Lung (tissue), 12 donors: ENCODE measurements around the gene C11orf91. TPM values are rescaled to one million over a fixed set of nuclear protein-coding genes. Genes with fewer than 3 reads are reported as not detected.

Experiments used
- ATAC-seq: fragments of 200-7000 bp; cut with Tn5 transposase; one replicate; pipeline ENCODE4 v1.9.1; 2020; ENCODE audit warnings: moderate number of reproducible peaks; ENCODE audit not compliant: insufficient read depth, low FRiP score
- DNase-seq, 3 donors: peaks; one replicate each; pipeline ENCODE4 v3.0.0-alpha.2; 2013 to 2017
- H3K27ac ChIP-seq, 2 donors: one replicate each; pipeline ENCODE4 v1.5.1; 2013; ENCODE audit warnings: mild to moderate bottlenecking in 2 of 2, moderate library complexity in 2 of 2, control low read depth in 1 of 2, inconsistent platforms in 1 of 2, low read depth in 1 of 2, low read length in 1 of 2
- H3K27me3 ChIP-seq, 3 donors: one replicate each; pipeline ENCODE4 v1.5.1; 2013; ENCODE audit warnings: low read length in 2 of 3; ENCODE audit not compliant: control insufficient read depth in 3 of 3, insufficient read depth in 3 of 3
- H3K36me3 ChIP-seq, 4 donors: one replicate each; pipeline ENCODE4 v1.5.1; 2013; ENCODE audit warnings: low read length in 4 of 4, mild to moderate bottlenecking in 1 of 4, moderate library complexity in 1 of 4; ENCODE audit not compliant: control insufficient read depth in 4 of 4, insufficient read depth in 4 of 4
- H3K4me1 ChIP-seq, 5 donors: one replicate each; pipeline ENCODE4 v1.5.1; 2013; ENCODE audit warnings: low read length in 5 of 5, mild to moderate bottlenecking in 2 of 5, moderate library complexity in 1 of 5; ENCODE audit not compliant: control insufficient read depth in 5 of 5, insufficient read depth in 5 of 5
- H3K4me3 ChIP-seq: one replicate; pipeline ENCODE4 v1.5.1; 2013; ENCODE audit warnings: mild to moderate bottlenecking, control low read depth, moderate library complexity
- H3K9ac ChIP-seq, 2 donors: one replicate each; pipeline ENCODE4 v1.5.1; 2013; ENCODE audit warnings: low read length in 2 of 2, control low read depth in 1 of 2; ENCODE audit not compliant: insufficient read depth in 1 of 2
- H3K9me3 ChIP-seq, 4 donors: one replicate each; pipeline ENCODE4 v1.5.1; 2013; ENCODE audit warnings: low read length in 3 of 4, mild to moderate bottlenecking in 1 of 4, moderate library complexity in 1 of 4; ENCODE audit not compliant: control insufficient read depth in 4 of 4, insufficient read depth in 3 of 4
- WGBS, 2 donors: extraction: QIAGEN DNeasy Blood & Tissue Kit; methylation state at CpG; one replicate each; pipeline ENCODE4 v1.1.7; 2013; 5-methylcytosine and 5-hydroxymethylcytosine counted together
- polyA plus RNA-seq, 2 donors: library from polyadenylated mRNA; stranded (reverse); fragments of 200-250 nt; gene quantifications; one replicate each; pipeline ENCODE4 v1.2.1, GENCODE V29; 2013
- total RNA-seq, 2 donors: library from RNA; depleted of rRNA in 1 of 2; stranded (reverse); fragments of >200 nt in 1 of 2; gene quantifications; one replicate each; pipeline ENCODE4 v1.2.1, GENCODE V29; 2014 to 2021
- TF ChIP-seq, protein P1 (sequence below): IDR thresholded peaks from 2 replicates; pipeline ENCODE4 v1.5.1; 2012; ENCODE audit warnings: mild to moderate bottlenecking; ENCODE audit errors: control extremely low read depth, extremely low read depth
- donor health status: control.
- donor health status: control.
- donor health status: Bipolar disorder and iron deficiency.
- donor health status: healthy.
- donor health status: DM: yes; HTN: yes; CAD: no.

The C11orf91 gene
- total and polyA plus RNA-seq, 4 donors: 0.58 to 3.6 TPM; not detected in 2

DNA sequence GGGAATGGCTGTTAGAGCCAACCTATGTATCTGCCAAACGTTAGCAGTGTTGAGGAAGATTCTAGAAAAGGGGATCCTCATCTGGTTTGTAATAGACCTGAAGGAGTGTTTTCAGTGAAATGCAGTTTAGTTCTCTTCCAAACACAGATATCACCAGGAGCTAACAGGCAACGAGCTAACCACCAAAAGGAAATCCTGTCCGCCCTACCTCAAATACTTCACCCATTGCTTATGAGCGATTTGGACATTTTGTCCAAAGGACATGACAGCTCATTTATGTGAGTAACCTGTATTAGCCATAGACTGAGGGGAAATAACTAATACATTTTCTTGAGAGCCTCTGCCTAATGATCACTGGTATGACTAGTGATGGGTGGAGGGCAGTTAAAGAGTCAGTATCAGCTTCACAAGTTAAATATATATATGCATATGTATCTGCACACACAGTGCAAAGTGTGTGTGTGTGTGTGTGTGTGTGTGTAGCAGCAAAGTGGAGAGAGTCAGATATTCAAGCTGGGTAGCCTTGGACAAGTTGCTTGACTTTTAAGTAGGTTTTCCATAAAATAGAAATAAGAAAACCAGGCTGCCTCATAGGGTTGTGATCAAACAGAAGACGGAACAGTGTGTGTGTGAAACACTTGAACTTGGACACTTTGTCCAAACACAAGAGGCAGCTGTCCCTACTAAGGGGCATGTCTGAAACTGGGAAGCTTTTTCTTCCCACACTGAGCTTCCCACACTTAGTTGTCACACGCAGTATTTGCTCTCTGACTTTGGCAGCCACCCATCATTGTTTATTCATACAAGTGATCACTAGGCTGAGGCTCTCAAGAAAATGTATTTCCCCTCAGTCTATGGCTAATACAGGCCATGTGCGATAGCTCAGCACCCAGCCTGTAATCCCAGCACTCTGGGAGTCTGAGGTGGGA, 940 bp upstream of the C11orf91 start:
- TF ChIP-seq, protein P1, sequence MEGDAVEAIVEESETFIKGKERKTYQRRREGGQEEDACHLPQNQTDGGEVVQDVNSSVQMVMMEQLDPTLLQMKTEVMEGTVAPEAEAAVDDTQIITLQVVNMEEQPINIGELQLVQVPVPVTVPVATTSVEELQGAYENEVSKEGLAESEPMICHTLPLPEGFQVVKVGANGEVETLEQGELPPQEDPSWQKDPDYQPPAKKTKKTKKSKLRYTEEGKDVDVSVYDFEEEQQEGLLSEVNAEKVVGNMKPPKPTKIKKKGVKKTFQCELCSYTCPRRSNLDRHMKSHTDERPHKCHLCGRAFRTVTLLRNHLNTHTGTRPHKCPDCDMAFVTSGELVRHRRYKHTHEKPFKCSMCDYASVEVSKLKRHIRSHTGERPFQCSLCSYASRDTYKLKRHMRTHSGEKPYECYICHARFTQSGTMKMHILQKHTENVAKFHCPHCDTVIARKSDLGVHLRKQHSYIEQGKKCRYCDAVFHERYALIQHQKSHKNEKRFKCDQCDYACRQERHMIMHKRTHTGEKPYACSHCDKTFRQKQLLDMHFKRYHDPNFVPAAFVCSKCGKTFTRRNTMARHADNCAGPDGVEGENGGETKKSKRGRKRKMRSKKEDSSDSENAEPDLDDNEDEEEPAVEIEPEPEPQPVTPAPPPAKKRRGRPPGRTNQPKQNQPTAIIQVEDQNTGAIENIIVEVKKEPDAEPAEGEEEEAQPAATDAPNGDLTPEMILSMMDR: no peak
- ATAC-seq: no peak
- Histone ChIP-seq H3K9ac (peak overlapping the region; percentile 12 to 63), H3K4me1 (peaks cover 11 to 38% (median 28%) of the 10 kb centered on the region in 5 donors), H3K36me3 (peaks cover 0 to 7% (median 4%) of the 10 kb centered on the region in 4 donors), H3K9me3 (no peaks in the 10 kb centered on the region), H3K27me3 (no peaks in the 10 kb centered on the region), H3K27ac (peak overlapping the region; percentile 87 to 92), H3K4me3 (no peak overlapping the region)
- WGBS, 2 donors: 15 to 23% methylated on average over 7 of the region's 7 CpGs
- peak; percentile 73 to 93 (median 89) for DNase-seq

DNA sequence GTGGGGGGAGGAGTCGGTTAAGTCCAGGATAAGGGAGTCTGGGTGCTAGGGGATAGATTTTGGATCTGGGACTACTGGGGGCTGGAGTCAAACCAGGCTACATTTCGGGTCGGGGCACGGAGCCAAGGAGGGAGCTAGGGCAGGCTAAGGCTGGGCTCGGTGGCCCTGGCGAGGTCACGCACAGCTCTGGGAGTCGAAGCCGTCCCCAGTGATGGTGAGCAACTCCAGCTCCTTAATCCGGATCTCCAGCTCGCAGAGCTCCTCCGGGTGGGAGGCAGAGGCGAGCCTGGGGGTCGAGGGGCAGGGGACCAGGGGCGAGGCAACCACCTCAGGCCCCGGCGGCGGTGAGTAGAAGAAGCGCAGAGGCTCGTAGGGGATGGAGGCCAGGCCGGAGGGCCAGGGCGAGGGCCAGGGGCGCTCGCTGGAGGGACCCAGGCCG, 544 bp downstream of the C11orf91 start:
- no peaks in the 10 kb centered on the region for H3K27me3 ChIP-seq
- H3K4me1 ChIP-seq: peaks cover 11 to 37% (median 25%) of the 10 kb centered on the region in 5 donors
- TF ChIP-seq, protein P1: no peak
- H3K36me3 ChIP-seq: peaks cover 0 to 2% (median 0%) of the 10 kb centered on the region in 4 donors
- H3K27ac ChIP-seq: peak overlapping the region; percentile 37 to 47
- no peak overlapping the region for H3K9ac ChIP-seq
- no peaks in the 10 kb centered on the region for H3K9me3 ChIP-seq
- H3K4me3 ChIP-seq: no peak overlapping the region
- 30 to 40% methylated on average over 21 to 25 of the region's 25 CpGs for WGBS, 2 donors
- DNase-seq (no peak), ATAC-seq (no peak)

DNA sequence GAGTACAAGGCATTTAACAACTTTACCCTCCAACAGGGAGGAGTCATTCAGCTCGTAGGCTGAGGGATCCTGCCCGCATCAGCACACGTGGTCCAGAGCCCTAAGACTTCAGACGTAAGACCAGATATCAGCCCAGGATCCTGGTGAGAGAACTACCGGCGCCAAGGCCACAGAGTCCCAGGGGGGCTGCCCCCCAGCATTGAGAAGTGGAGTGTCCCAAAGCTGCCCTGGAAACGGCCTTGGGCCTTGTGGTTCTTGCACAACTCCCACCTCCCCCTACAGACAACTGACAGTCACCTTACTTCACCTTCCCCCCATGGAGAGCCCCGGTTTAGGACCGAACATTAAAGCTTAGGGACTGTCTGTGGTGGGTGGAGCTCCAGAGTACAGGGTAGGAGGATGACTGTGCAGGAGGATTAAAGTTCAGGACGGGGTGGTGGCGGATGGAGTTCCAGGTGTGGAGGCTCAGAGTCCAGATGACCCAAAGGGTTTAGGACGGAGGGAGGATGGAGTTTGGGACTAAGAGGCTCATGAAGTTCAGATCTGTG, 1.0 kb downstream of the C11orf91 start:
- TF ChIP-seq, protein P1: no peak
- no peaks in the 10 kb centered on the region for H3K36me3 ChIP-seq
- no peak overlapping the region for H3K9ac ChIP-seq
- no peak overlapping the region for H3K4me3 ChIP-seq
- no peaks in the 10 kb centered on the region for H3K9me3 ChIP-seq
- H3K27ac ChIP-seq: peak overlapping the region; percentile 37 to 47
- DNase-seq (no peak), ATAC-seq (no peak)
- H3K27me3 ChIP-seq: no peaks in the 10 kb centered on the region
- WGBS, 2 donors: 49 to 68% methylated on average over 12 of the region's 12 CpGs
- H3K4me1 ChIP-seq: peaks cover 11 to 36% (median 24%) of the 10 kb centered on the region in 5 donors
